Stimulated activated effector memory CD8-positive, alpha-beta T cell treated with anti-CD3 and anti-CD28 coated beads, Interleukin-12 subunit alpha, Interleukin-12 subunit beta, amount 100 ng/mL, for 72 hours (primary cell): ENCODE results near the gene COL16A1.

ENCODE experiments used
- ATAC-seq: fragments of 150-1000 bp; cut with Tn5 transposase; 2 replicates; pipeline ENCODE4 v1.10.0; 2021
- DNase-seq, 2 donors: peaks; one replicate each; pipeline ENCODE4 v3.0.0; 2021 to 2022; ENCODE audit warnings: low spot score in 2 of 2
- H3K27ac Mint-ChIP-seq: one replicate; pipeline ENCODE4 v1.8.0; 2022; ENCODE audit warnings: mild to moderate bottlenecking, mixed read lengths
- H3K36me3 Mint-ChIP-seq: one replicate; pipeline ENCODE4 v1.8.0; 2022; ENCODE audit warnings: mild to moderate bottlenecking, mixed read lengths
- H3K4me1 Mint-ChIP-seq: one replicate; pipeline ENCODE4 v1.8.0; 2022; ENCODE audit warnings: mixed read lengths
- H3K4me3 Mint-ChIP-seq: one replicate; pipeline ENCODE4 v1.8.0; 2022; ENCODE audit warnings: mild to moderate bottlenecking, mixed read lengths
- H3K9me3 Mint-ChIP-seq: one replicate; pipeline ENCODE4 v1.8.0; 2022; ENCODE audit warnings: mixed read lengths

The COL16A1 gene

GRCh38 chr1:31704271-31705079 is 658 bp upstream of the COL16A1 start:
- H3K4me1 Mint-ChIP-seq = peaks cover 72% of the 10 kb centered on the region
- peaks cover 11% of the 10 kb centered on the region for H3K36me3 Mint-ChIP-seq
- DNase-seq (no peak), ATAC-seq (peak; percentile 14)
- H3K4me3 Mint-ChIP-seq = peak overlapping the region; percentile 60
- no peaks in the 10 kb centered on the region for H3K9me3 Mint-ChIP-seq
- H3K27ac Mint-ChIP-seq = peak overlapping the region; percentile 81

DNA sequence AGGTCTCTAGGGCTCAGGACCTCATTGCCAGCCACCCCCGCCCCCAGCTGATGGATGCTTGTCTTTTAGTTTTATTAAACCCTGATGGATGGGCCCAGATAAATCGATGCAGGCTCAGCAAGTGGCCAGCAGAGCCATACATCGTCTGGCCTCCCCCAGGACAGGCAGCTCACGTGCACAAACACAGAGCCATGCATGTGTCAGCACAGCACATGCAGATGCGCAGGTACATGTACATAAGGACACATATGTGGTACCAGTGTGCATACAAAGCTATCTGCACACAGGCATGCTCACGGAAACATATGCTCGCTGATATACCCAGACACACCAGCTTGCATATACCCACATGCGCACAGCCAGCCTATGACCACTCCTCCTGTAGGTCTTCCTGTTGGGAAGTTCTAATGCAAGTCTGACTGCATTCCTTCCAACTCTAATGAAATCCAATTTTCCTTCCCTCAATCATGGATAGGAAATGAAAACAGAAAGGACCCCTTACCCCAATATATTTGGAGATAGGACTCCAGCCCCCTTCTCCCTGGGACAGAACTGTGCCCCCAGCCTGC is 897 bp downstream of the COL16A1 start:
- Mint-ChIP-seq H3K4me1 (peaks cover 69% of the 10 kb centered on the region), H3K27ac (no peak overlapping the region)

GRCh38 chr1:31701091-31701736 is 2.6 kb downstream of the COL16A1 start:
- peaks cover 67% of the 10 kb centered on the region for H3K4me1 Mint-ChIP-seq

More for the DNA sequence above, 897 bp downstream of the COL16A1 start:
- Mint-ChIP-seq H3K9me3 (no peaks in the 10 kb centered on the region), H3K4me3 (no peak overlapping the region), H3K36me3 (peaks cover 11% of the 10 kb centered on the region)
- no peak for DNase-seq
- no peak for ATAC-seq

GRCh38 chr1:31700468-31701090 is 3.2 kb downstream of the COL16A1 start:
- peaks cover 7% of the 10 kb centered on the region for H3K36me3 Mint-ChIP-seq
- H3K4me3 Mint-ChIP-seq = no peak overlapping the region
- ATAC-seq = no peak
- H3K27ac Mint-ChIP-seq = peak overlapping the region; percentile 81
- no peak for DNase-seq
- peaks cover 60% of the 10 kb centered on the region for H3K4me1 Mint-ChIP-seq
- H3K9me3 Mint-ChIP-seq = no peaks in the 10 kb centered on the region

More at GRCh38 chr1:31701091-31701736, 2.6 kb downstream of the COL16A1 start:
- no peak overlapping the region for H3K4me3 Mint-ChIP-seq
- peaks cover 11% of the 10 kb centered on the region for H3K36me3 Mint-ChIP-seq
- ATAC-seq (no peak), DNase-seq (no peak)
- no peaks in the 10 kb centered on the region for H3K9me3 Mint-ChIP-seq
- peak overlapping the region; percentile 81 for H3K27ac Mint-ChIP-seq

- no peak overlapping the region for H3K4me3 Mint-ChIP-seq
- DNase-seq = no peak
- H3K9me3 Mint-ChIP-seq = no peaks in the 10 kb centered on the region
- H3K36me3 Mint-ChIP-seq = peaks cover under 1% of the 10 kb centered on the region
- peak; percentile 65 for ATAC-seq
- peak overlapping the region; percentile 81 for H3K27ac Mint-ChIP-seq
- peaks cover 49% of the 10 kb centered on the region for H3K4me1 Mint-ChIP-seq
These were observed 4.4 kb downstream of the COL16A1 start for GRCh38 chr1:31699341-31699891.

- no peaks in the 10 kb centered on the region for H3K36me3 Mint-ChIP-seq
- ATAC-seq (no peak), DNase-seq (no peak)
- no peaks in the 10 kb centered on the region for H3K9me3 Mint-ChIP-seq
- peaks cover 46% of the 10 kb centered on the region for H3K4me1 Mint-ChIP-seq
- H3K27ac Mint-ChIP-seq = peak overlapping the region; percentile 32
- H3K4me3 Mint-ChIP-seq = no peak overlapping the region
These were observed 6.3 kb downstream of the COL16A1 start for GRCh38 chr1:31697369-31697984.

GRCh38 chr1:31696242-31696641 is 7.6 kb downstream of the COL16A1 start:
- DNase-seq (no peak), ATAC-seq (no peak)
- Mint-ChIP-seq H3K36me3 (no peaks in the 10 kb centered on the region), H3K4me1 (peaks cover 37% of the 10 kb centered on the region), H3K9me3 (no peaks in the 10 kb centered on the region), H3K4me3 (no peak overlapping the region), H3K27ac (no peak overlapping the region)

DNA sequence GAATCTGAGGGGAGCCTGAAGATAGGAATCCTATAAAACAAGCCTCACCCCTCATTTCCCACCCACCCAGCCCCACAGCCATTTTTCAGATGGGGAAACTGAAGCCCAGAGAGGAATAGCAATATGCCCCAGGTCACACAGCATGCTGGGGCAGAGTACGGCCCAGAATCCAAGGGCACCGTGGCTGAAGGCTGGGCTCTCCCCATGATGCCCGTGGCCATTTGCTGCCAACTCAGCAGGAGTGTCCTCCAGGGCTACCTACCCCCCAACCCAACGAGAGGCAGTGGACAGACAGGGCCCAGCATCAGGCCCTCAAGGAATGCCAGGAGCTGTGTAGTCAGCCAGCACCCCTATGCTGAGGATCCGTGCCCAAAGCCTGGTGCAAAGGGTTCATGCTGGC is 8.5 kb downstream of the COL16A1 start:
- Mint-ChIP-seq H3K27ac (no peak overlapping the region), H3K4me1 (peaks cover 28% of the 10 kb centered on the region), H3K4me3 (no peak overlapping the region), H3K36me3 (no peaks in the 10 kb centered on the region), H3K9me3 (no peaks in the 10 kb centered on the region)
- DNase-seq (no peak), ATAC-seq (no peak)

GRCh38 chr1:31694964-31695313 is 8.9 kb downstream of the COL16A1 start:
- ATAC-seq (no peak), DNase-seq (no peak)
- H3K4me1 Mint-ChIP-seq = peaks cover 24% of the 10 kb centered on the region
- no peaks in the 10 kb centered on the region for H3K36me3 Mint-ChIP-seq
- no peaks in the 10 kb centered on the region for H3K9me3 Mint-ChIP-seq
- no peak overlapping the region for H3K27ac Mint-ChIP-seq
- H3K4me3 Mint-ChIP-seq = no peak overlapping the region

- Mint-ChIP-seq H3K27ac (no peak overlapping the region), H3K36me3 (no peaks in the 10 kb centered on the region), H3K4me1 (peaks cover 18% of the 10 kb centered on the region), H3K4me3 (no peak overlapping the region), H3K9me3 (no peaks in the 10 kb centered on the region)
- no peak for DNase-seq
- ATAC-seq = no peak
These were observed 9.5 kb downstream of the COL16A1 start for GRCh38 chr1:31694069-31694963.

GRCh38 chr1:31693231-31693630 is 10.6 kb downstream of the COL16A1 start:
- no peak overlapping the region for H3K4me3 Mint-ChIP-seq
- no peak for DNase-seq
- no peak overlapping the region for H3K27ac Mint-ChIP-seq
- H3K36me3 Mint-ChIP-seq = no peaks in the 10 kb centered on the region
- H3K4me1 Mint-ChIP-seq = peaks cover 12% of the 10 kb centered on the region
- no peak for ATAC-seq
- H3K9me3 Mint-ChIP-seq = no peaks in the 10 kb centered on the region

DNA sequence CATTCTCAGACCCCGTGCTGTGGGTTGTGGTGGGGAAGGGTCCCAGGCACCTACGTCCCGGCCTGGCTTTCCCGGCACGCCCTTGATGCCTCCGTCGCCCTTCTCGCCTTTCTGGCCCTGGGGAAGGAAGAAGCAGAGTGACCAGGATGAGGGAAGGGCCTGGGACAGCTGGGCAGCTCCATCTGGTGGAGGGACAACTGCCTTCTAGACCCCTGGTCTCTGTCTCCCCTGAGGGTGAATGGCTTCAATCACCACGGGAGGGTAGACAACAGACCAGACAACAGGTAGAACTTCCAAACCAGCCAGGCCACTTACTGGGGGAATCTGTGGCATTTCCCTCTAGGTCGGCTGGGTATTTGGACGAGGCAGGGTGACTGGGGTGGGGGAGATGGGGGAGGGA is 11.9 kb downstream of the COL16A1 start:
- no peak for ATAC-seq
- no peak for DNase-seq
- Mint-ChIP-seq H3K4me1 (no peaks in the 10 kb centered on the region), H3K27ac (no peak overlapping the region), H3K4me3 (no peak overlapping the region), H3K9me3 (no peaks in the 10 kb centered on the region), H3K36me3 (no peaks in the 10 kb centered on the region)

DNA sequence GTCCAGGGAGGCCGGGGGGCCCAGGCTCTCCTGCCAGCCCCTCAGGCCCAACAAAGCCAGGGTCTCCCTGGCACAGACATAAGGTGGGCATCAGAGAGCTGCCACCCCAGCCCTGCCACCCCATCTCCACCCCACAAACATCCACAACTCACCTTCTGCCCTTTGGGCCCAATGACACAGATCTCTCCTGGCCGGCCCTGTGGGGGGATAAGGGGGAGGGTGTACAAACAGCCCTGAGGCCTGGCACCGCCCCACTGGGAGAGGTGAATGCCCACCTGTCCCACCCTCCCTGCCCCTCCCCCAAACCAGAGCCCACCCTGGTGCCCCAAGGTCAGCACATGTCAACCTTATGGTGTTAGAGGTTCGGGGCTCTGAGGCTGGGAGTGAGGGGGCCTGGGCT is 12.4 kb downstream of the COL16A1 start:
- Mint-ChIP-seq H3K9me3 (no peaks in the 10 kb centered on the region), H3K27ac (no peak overlapping the region), H3K4me3 (no peak overlapping the region), H3K36me3 (no peaks in the 10 kb centered on the region), H3K4me1 (no peaks in the 10 kb centered on the region)
- no peak for DNase-seq
- ATAC-seq = no peak

- DNase-seq (no peak), ATAC-seq (no peak)
- H3K27ac Mint-ChIP-seq = no peak overlapping the region
- no peak overlapping the region for H3K4me3 Mint-ChIP-seq
- H3K36me3 Mint-ChIP-seq = no peaks in the 10 kb centered on the region
- no peaks in the 10 kb centered on the region for H3K9me3 Mint-ChIP-seq
- no peaks in the 10 kb centered on the region for H3K4me1 Mint-ChIP-seq
These were observed 12.9 kb downstream of the COL16A1 start for GRCh38 chr1:31690921-31691320.
